ENCODE measurements around the gene HAGHL. TPM values are rescaled to one million over a fixed set of nuclear protein-coding genes. Genes with fewer than 3 reads are reported as not detected.

Gene HAGHL
- total RNA-seq, 4 donors from 2014 or later: 1.7 to 5.7 (median 4.8) TPM; not detected in 1

DNA sequence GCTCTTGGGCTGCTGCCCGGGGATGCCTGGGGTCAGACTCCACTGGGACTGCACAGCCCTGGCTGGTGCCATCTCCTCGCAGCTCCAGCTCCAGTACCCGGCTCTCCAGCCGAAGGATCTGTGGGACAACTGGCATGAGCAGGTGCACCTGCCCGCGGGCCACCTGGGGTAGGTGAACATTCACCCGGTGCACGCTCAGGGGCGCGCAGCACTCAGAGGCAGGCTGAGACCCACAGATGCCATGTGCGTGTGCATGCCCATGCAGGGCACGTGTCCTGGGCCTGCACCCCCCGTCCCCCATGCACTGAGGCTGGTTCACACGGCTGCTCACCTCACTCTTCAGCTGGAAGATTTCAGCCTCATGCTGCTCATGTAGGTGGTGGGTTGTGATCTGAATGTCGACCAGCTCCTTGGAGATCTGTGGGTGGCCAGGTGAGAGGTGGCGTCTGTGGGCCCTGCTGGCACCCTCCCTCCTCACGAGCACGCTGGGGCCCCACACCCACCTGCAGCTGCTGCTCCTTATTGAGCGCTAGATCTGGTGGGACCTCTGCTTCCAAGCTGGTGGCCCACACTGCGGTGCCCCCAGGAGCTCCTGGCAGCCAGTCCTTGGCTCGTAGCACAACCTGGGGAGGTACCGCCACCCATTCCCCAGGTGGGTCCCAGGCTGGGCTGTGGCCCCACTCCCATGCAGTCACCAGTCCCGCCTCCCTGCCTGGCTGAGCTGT is 1.3 kb upstream of the HAGHL start:
- peaks cover 0 to 5% (median 4%) of the 10 kb centered on the region in 3 donors for H3K36me3 ChIP-seq
- peaks cover 0 to 49% (median 1%) of the 10 kb centered on the region in 4 donors for H3K27me3 ChIP-seq
- WGBS, 2 donors: 50% methylated on average over 5 of the region's 23 CpGs; no CpG with 5 or more reads in 1 of the 2 donors
- peaks cover 31 to 53% (median 37%) of the 10 kb centered on the region in 3 donors for H3K4me1 ChIP-seq
- no peak overlapping the region for H3K27ac ChIP-seq
- DNase-seq: no peak
- no peaks in the 10 kb centered on the region for H3K9me3 ChIP-seq
- intact Hi-C loops (cut with DNase I): no loop called here
- TF ChIP-seq, protein P1, sequence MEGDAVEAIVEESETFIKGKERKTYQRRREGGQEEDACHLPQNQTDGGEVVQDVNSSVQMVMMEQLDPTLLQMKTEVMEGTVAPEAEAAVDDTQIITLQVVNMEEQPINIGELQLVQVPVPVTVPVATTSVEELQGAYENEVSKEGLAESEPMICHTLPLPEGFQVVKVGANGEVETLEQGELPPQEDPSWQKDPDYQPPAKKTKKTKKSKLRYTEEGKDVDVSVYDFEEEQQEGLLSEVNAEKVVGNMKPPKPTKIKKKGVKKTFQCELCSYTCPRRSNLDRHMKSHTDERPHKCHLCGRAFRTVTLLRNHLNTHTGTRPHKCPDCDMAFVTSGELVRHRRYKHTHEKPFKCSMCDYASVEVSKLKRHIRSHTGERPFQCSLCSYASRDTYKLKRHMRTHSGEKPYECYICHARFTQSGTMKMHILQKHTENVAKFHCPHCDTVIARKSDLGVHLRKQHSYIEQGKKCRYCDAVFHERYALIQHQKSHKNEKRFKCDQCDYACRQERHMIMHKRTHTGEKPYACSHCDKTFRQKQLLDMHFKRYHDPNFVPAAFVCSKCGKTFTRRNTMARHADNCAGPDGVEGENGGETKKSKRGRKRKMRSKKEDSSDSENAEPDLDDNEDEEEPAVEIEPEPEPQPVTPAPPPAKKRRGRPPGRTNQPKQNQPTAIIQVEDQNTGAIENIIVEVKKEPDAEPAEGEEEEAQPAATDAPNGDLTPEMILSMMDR (IDR thresholded peaks at IDR 0.05): no peak
- TF ChIP-seq POLR2A (IDR thresholded peaks at IDR 0.05): no peak
- H3K4me3 ChIP-seq: no peak overlapping the region

DNA sequence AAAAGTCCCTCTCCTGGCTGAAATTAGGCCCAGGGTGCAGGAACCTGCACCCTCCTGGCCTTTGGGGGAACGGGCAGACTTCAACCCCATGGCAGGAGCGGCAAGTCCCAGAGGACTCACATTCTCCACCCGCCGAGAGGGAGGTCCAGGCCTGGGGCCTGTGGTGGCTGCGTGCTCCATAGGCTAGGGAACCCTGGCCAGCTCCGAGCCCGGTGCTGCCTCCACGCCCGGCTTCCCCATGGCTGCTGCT is 793 bp upstream of the HAGHL start:
- no CpG with 5 or more reads among the region's 9 CpGs for WGBS, 2 donors

DNA sequence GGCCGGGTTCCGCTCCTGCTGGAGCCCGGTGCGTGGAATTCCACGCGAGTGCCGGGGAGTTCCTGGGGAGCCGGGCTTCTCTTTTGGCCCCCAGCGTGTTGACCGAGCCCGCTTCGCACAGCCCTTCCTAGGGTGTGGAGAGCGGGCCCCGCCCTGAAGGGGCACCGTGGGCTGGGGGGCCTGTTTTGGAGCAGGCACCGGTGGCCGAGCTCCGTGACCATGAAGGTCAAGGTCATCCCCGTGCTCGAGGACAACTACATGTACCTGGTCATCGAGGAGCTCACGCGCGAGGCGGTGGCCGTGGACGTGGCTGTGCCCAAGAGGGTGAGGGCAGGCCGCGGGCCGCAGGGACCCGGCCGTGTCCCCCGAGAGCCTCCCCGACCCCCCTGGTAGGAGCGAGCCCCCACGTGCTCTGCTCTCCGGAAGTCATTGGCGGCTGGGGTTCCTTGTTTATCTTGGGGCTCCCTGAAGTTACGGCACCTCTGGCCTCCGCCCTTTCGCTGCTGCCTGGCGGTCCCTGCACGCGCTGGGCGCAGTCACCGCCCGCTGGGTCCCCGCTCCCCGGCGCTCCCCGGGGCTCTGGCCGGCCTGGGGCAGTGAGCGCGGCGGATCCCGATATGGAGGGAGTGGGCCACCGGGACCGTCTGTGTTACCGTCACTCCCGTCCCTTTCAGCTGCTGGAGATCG is 528 bp downstream of the HAGHL start:
- 0% methylated on average over 4 of the region's 61 CpGs; no CpG with 5 or more reads in 1 of the 2 donors for WGBS, 2 donors
- DNase-seq: no peak
- Histone ChIP-seq H3K27me3 (peaks cover 0 to 49% (median 1%) of the 10 kb centered on the region in 4 donors), H3K36me3 (peaks cover 0 to 23% (median 7%) of the 10 kb centered on the region in 3 donors), H3K27ac (peak overlapping the region in 3 of 4 donors; percentile 0 to 53 (median 48)), H3K9me3 (no peaks in the 10 kb centered on the region), H3K4me3 (peak overlapping the region; percentile 25 to 67 (median 48)), H3K4me1 (peaks cover 23 to 37% (median 28%) of the 10 kb centered on the region in 3 donors)
- intact Hi-C loops (cut with DNase I): no loop called here
- TF ChIP-seq POLR2A (IDR thresholded peaks at IDR 0.05): peak in 1 of 4 donors; percentile 36
- TF ChIP-seq, protein P1 (IDR thresholded peaks at IDR 0.05): no peak

More for the DNA sequence above, 793 bp upstream of the HAGHL start:
- intact Hi-C loops (cut with DNase I): no loop called here
- peaks cover 0 to 10% (median 7%) of the 10 kb centered on the region in 3 donors for H3K36me3 ChIP-seq
- H3K4me3 ChIP-seq: peak overlapping the region in 2 of 4 donors; percentile 54 to 67
- TF ChIP-seq, protein P1 (IDR thresholded peaks at IDR 0.05): no peak
- no peak for TF ChIP-seq POLR2A (IDR thresholded peaks at IDR 0.05)
- DNase-seq: no peak
- peaks cover 31 to 50% (median 36%) of the 10 kb centered on the region in 3 donors for H3K4me1 ChIP-seq
- H3K27ac ChIP-seq: no peak overlapping the region
- H3K27me3 ChIP-seq: peaks cover 0 to 49% (median 1%) of the 10 kb centered on the region in 4 donors
- H3K9me3 ChIP-seq: no peaks in the 10 kb centered on the region

DNA sequence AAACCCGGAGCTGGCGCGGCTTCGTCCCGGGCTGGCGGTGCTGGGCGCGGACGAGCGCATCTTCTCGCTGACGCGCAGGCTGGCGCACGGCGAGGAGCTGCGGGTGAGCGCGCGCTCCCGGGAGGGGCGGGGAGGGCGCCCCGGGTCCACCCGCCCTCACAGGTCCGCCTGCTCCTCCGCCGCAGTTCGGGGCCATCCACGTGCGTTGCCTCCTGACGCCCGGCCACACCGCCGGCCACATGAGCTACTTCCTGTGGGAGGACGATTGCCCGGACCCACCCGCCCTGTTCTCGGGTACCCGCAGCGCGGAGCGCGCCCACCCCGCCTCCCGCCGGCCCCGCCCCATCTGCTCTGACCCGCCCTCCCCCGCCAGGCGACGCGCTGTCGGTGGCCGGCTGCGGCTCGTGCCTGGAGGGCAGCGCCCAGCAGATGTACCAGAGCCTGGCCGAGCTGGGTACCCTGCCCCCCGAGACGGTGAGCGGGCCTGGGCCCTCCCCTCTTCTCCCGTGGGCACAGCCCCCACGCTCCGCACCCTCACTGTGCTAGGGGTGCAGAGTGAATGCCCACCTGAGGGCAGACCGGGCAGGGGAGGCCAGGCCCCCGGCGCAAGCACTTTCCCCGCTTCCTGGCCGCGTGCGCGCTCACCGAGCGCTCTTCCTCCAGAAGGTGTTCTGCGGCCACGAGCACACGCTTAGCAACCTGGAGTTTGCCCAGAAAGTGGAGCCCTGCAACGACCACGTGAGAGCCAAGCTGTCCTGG is 1.4 kb downstream of the HAGHL start:
- H3K36me3 ChIP-seq: peaks cover 4 to 32% (median 11%) of the 10 kb centered on the region in 3 donors
- H3K4me1 ChIP-seq: peaks cover 23 to 35% (median 28%) of the 10 kb centered on the region in 3 donors
- 0% methylated on average over 1 to 6 of the region's 80 CpGs for WGBS, 2 donors
- H3K9me3 ChIP-seq: no peaks in the 10 kb centered on the region
- peak overlapping the region; percentile 25 to 67 (median 48) for H3K4me3 ChIP-seq
- DNase-seq: no peak
- intact Hi-C loops (cut with DNase I): no loop called here
- peak in 1 of 4 donors; percentile 5 for TF ChIP-seq POLR2A (IDR thresholded peaks at IDR 0.05)
- TF ChIP-seq, protein P1 (IDR thresholded peaks at IDR 0.05): no peak
- peak overlapping the region in 3 of 4 donors; percentile 0 to 53 (median 48) for H3K27ac ChIP-seq
- H3K27me3 ChIP-seq: peaks cover 0 to 49% (median 1%) of the 10 kb centered on the region in 4 donors

Data from esophagus squamous epithelium (tissue), 5 donors.